HepG2 (cell line): Measurements from ENCODE around the gene CRYBA2. TPM values are rescaled to one million over a fixed set of nuclear protein-coding genes. Genes with fewer than 3 reads are reported as not detected.

ENCODE experiments used
- AKNA ChIP-seq: sonication (generic); formaldehyde crosslinking; IDR thresholded peaks from 2 replicates; pipeline ENCODE4 v1.4.0; 2020; ENCODE audit warnings: missing genetic modification reagents, borderline replicate concordance
- ARID3A ChIP-seq: IDR thresholded peaks from 2 replicates; pipeline ENCODE4 v1.6.1; 2012; ENCODE audit warnings: low read depth, low read length, improper control_type of control experiment
- CENPT ChIP-seq: sonication (generic); formaldehyde crosslinking; IDR thresholded peaks from 2 replicates; pipeline ENCODE4 v1.8.0; 2022; ENCODE audit warnings: low read depth, mild to moderate bottlenecking, moderate library complexity, missing genetic modification reagents
- FOXO1 ChIP-seq: sonication (generic); formaldehyde crosslinking; IDR thresholded peaks from 2 replicates; pipeline ENCODE4 v1.4.0; 2020; ENCODE audit warnings: missing genetic modification reagents
- IKZF1 ChIP-seq: fragments of 450-650 bp; IDR thresholded peaks from 2 replicates; pipeline ENCODE4 v1.7.1; 2016
- MTA1 ChIP-seq: sonication (generic); formaldehyde crosslinking; IDR thresholded peaks from 2 replicates; pipeline ENCODE4 v1.4.0; 2020; ENCODE audit warnings: missing genetic modification reagents, mild to moderate bottlenecking, borderline replicate concordance
- NR1H2 ChIP-seq: sonication (generic); formaldehyde crosslinking; IDR thresholded peaks from 2 replicates; pipeline ENCODE4 v1.8.1; 2022; ENCODE audit warnings: low read depth, missing genetic modification reagents, borderline replicate concordance
- POLR2A ChIP-seq, 2 experiments: IDR thresholded peaks; 2 replicates each; pipeline ENCODE4 v1.6.1; 2011; ENCODE audit warnings: low read depth in 2 of 2, low read length in 2 of 2, mild to moderate bottlenecking in 1 of 2, moderate library complexity in 1 of 2; ENCODE audit not compliant: insufficient read depth in 1 of 2
- PREB ChIP-seq: sonication (generic); formaldehyde crosslinking; IDR thresholded peaks from 2 replicates; pipeline ENCODE4 v1.4.0; 2020; ENCODE audit warnings: missing genetic modification reagents
- PTBP1 ChIP-seq: fragments of 200-400 bp; formaldehyde crosslinking; IDR thresholded peaks from 2 replicates; pipeline ENCODE4 v1.6.1; 2018; ENCODE audit warnings: low read length, low read depth; ENCODE audit not compliant: poor library complexity, severe bottlenecking
- SRY ChIP-seq: sonication (generic); formaldehyde crosslinking; IDR thresholded peaks from 2 replicates; pipeline ENCODE4 v1.8.0; 2022; ENCODE audit warnings: mild to moderate bottlenecking, missing genetic modification reagents
- TAF1 ChIP-seq: sonication (generic); formaldehyde crosslinking; IDR thresholded peaks from 2 replicates; pipeline ENCODE4 v1.4.0; 2020; ENCODE audit warnings: missing genetic modification reagents
- THAP11 ChIP-seq: IDR thresholded peaks from 2 replicates; pipeline ENCODE4 v1.6.1; 2016; ENCODE audit warnings: missing biosample characterization, missing genetic modification reagents
- YEATS2 ChIP-seq: sonication (generic); formaldehyde crosslinking; IDR thresholded peaks from 2 replicates; pipeline ENCODE4 v1.4.0; 2020; ENCODE audit warnings: missing genetic modification reagents, borderline replicate concordance
- ZFAT ChIP-seq: sonication (generic); formaldehyde crosslinking; conservative IDR thresholded peaks from 2 replicates; pipeline ENCODE4 v1.8.1; 2023; ENCODE audit warnings: missing genetic modification reagents, inconsistent platforms
- ZMAT3 ChIP-seq: sonication (generic); formaldehyde crosslinking; conservative IDR thresholded peaks from 2 replicates; pipeline ENCODE4 v1.7.0; 2021; ENCODE audit warnings: missing genetic modification reagents
- ZNF18 ChIP-seq: sonication (generic); formaldehyde crosslinking; IDR thresholded peaks from 2 replicates; pipeline ENCODE4 v1.8.0; 2022; ENCODE audit warnings: mild to moderate bottlenecking, missing genetic modification reagents; ENCODE audit not compliant: insufficient replicate concordance
- ZNF484 ChIP-seq: sonication (generic); formaldehyde crosslinking; IDR thresholded peaks from 2 replicates; pipeline ENCODE4 v1.5.1; 2020; ENCODE audit warnings: mild to moderate bottlenecking, low read depth, missing genetic modification reagents, borderline replicate concordance
- polyA plus RNA-seq, 8 experiments: library from polyadenylated mRNA; depleted of rRNA in 3 of 8; stranded (reverse) in 7 of 8; unstranded in 1 of 8; fragments of >200 nt; fragmentation: Illumina TruSeq in 4 of 8; extraction: Trizol in 4 of 8; gene quantifications; 2 replicates each; pipeline versions ENCODE4 v1.2.1 to v1.2.3, GENCODE V29; 2011 to 2016; ENCODE audit warnings: low read depth in 4 of 8, missing spikeins in 1 of 8, mixed read lengths in 1 of 8; ENCODE audit not compliant: insufficient read depth in 1 of 8
- total RNA-seq, 5 experiments: library from RNA; depleted of rRNA; stranded (reverse); fragments of >200 nt; fragmentation: Illumina TruSeq; extraction: Trizol; gene quantifications; 2 replicates each; pipeline ENCODE4 v1.2.3, GENCODE V29; 2016; ENCODE audit warnings: low read depth in 1 of 5

The CRYBA2 gene
- total and polyA plus RNA-seq, 2 of the 13 experiments (the other 11 are each of a cell fraction or from before 2014, with no cell fraction given), result not detected

- TF ChIP-seq AKNA (CRISPR knock-in tag) (no peak), POLR2A (IDR thresholded peaks at IDR 0.05; ENCODE audit: insufficient read depth in 1 of 2, low read depth in 2 of 2, low read length in 2 of 2) (no peak), ZFAT (CRISPR knock-in tag) (0 out of 2 replicates have a peak, but pooled peaks have one; percentile 14), FOXO1 (no peak), IKZF1 (no peak), PREB (CRISPR knock-in tag) (no peak), MTA1 (CRISPR knock-in tag) (peak; percentile 43; the same call in 1 of the 2 replicates), ARID3A (no peak), SRY (CRISPR knock-in tag) (no peak), NR1H2 (no peak), ZMAT3 (CRISPR knock-in tag) (0 out of 2 replicates have a peak, but pooled peaks have one; percentile 72), ZNF484 (CRISPR knock-in tag) (no peak), THAP11 (CRISPR knock-in tag) (peak; percentile 65), ZNF18 (CRISPR knock-in tag) (peak; percentile 73), YEATS2 (CRISPR knock-in tag) (no peak), TAF1 (CRISPR knock-in tag) (no peak), CENPT (CRISPR knock-in tag) (0 out of 2 replicates have a peak, but pooled peaks have one; percentile 27), PTBP1 (no peak)
Observed at GRCh38 chr2:219001577-219002394, 8.6 kb upstream of the CRYBA2 start (continued).
